Progenitor cell of endocrine pancreas (in vitro differentiated cells): ENCODE measurements around the gene CALN1. TPM values are rescaled to one million over a fixed set of nuclear protein-coding genes. Genes with fewer than 3 reads are reported as not detected.
"Not testable (repeated sequence)": the region's sequence is repeated elsewhere in the genome, so short reads cannot be mapped to it uniquely, and the experiment has no call there.

Source experiments
- DNase-seq: peaks from one replicate; pipeline ENCODE4 v3.0.0; 2021; ENCODE audit warnings: low spot score; ENCODE audit not compliant: unreplicated experiment
- H3K27ac Mint-ChIP-seq: 2 replicates; pipeline ENCODE4 v1.8.0; 2021; ENCODE audit warnings: mild to moderate bottlenecking, moderate library complexity, mixed read lengths
- H3K27me3 Mint-ChIP-seq: 2 replicates; pipeline ENCODE4 v1.8.0; 2021; ENCODE audit warnings: mixed read lengths
- H3K36me3 Mint-ChIP-seq: 2 replicates; pipeline ENCODE4 v1.8.0; 2022; ENCODE audit warnings: mixed read lengths; ENCODE audit not compliant: insufficient read depth
- H3K4me1 Mint-ChIP-seq: 2 replicates; pipeline ENCODE4 v1.8.0; 2021; ENCODE audit warnings: low read depth, mixed read lengths
- H3K4me3 Mint-ChIP-seq: 2 replicates; pipeline ENCODE4 v1.8.0; 2021; ENCODE audit warnings: low read depth, mild to moderate bottlenecking, moderate library complexity, mixed read lengths
- H3K9me3 Mint-ChIP-seq: 2 replicates; pipeline ENCODE4 v1.8.0; 2021; ENCODE audit warnings: low read depth, mixed read lengths
- CTCF ChIP-seq: fragments of 200-600 bp; sonication (generic); IDR thresholded peaks from one replicate; pipeline ENCODE4 v1.5.0; 2021; ENCODE audit warnings: antibody characterized with exemption, mild to moderate bottlenecking; ENCODE audit not compliant: unreplicated experiment
- total RNA-seq: library from RNA; stranded (reverse); gene quantifications from 2 replicates; pipeline ENCODE4 v1.2.1, GENCODE V29; 2021

CALN1 gene
- total RNA-seq, 1 donor from 2014 or later = 0.79 TPM

GRCh38 chr7:72078301-72078700 is 333.8 kb downstream of the CALN1 start:
- Mint-ChIP-seq H3K4me3 (no peak overlapping the region), H3K27ac (no peak overlapping the region), H3K27me3 (no peaks in the 10 kb centered on the region), H3K36me3 (no peaks in the 10 kb centered on the region), H3K9me3 (peaks cover 6% of the 10 kb centered on the region), H3K4me1 (peaks cover 11% of the 10 kb centered on the region)
- TF ChIP-seq CTCF = no peak
- DNase-seq = no peak

DNA sequence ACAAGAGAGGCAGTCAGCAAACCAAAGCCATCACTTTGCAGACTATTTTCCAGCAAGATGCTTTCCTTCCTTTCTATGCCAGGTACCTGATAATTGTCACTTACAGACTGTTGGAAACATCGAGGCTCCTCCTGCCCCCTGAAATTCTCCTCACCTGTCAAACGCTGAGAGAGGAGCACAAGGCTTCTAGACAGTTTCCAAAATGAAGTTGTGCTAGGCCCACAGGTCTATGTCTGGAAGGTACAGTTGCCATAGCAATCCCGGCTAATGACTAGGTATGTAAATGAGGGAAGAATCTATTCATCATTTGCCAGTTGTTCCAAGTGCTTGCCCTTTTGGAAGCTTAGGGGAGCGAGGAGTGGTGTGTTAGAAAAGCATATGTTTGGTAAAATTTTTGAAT is 334.4 kb downstream of the CALN1 start:
- Mint-ChIP-seq H3K27ac (no peak overlapping the region), H3K27me3 (no peaks in the 10 kb centered on the region), H3K9me3 (peaks cover 9% of the 10 kb centered on the region), H3K36me3 (no peaks in the 10 kb centered on the region), H3K4me1 (peaks cover 11% of the 10 kb centered on the region), H3K4me3 (no peak overlapping the region)
- DNase-seq = no peak
- TF ChIP-seq CTCF = no peak

GRCh38 chr7:72072901-72073300 is 339.2 kb downstream of the CALN1 start:
- Mint-ChIP-seq H3K27ac (no peak overlapping the region), H3K27me3 (no peaks in the 10 kb centered on the region), H3K4me1 (peaks cover 3% of the 10 kb centered on the region), H3K4me3 (no peak overlapping the region), H3K9me3 (peaks cover 20% of the 10 kb centered on the region), H3K36me3 (no peaks in the 10 kb centered on the region)
- DNase-seq = no peak
- TF ChIP-seq CTCF = no peak

GRCh38 chr7:72069263-72069662 is 342.9 kb downstream of the CALN1 start:
- Mint-ChIP-seq H3K9me3 (peaks cover 14% of the 10 kb centered on the region), H3K27ac (no peak overlapping the region), H3K4me3 (no peak overlapping the region), H3K27me3 (peaks cover 3% of the 10 kb centered on the region), H3K4me1 (no peaks in the 10 kb centered on the region), H3K36me3 (no peaks in the 10 kb centered on the region)
- DNase-seq = no peak
- TF ChIP-seq CTCF = peak; percentile 10

GRCh38 chr7:72065764-72066163 is 346.4 kb downstream of the CALN1 start:
- DNase-seq, H3K27me3 Mint-ChIP-seq, H3K4me3 Mint-ChIP-seq, H3K36me3 Mint-ChIP-seq, H3K4me1 Mint-ChIP-seq, H3K27ac Mint-ChIP-seq, H3K9me3 Mint-ChIP-seq: not testable (repeated sequence)

DNA sequence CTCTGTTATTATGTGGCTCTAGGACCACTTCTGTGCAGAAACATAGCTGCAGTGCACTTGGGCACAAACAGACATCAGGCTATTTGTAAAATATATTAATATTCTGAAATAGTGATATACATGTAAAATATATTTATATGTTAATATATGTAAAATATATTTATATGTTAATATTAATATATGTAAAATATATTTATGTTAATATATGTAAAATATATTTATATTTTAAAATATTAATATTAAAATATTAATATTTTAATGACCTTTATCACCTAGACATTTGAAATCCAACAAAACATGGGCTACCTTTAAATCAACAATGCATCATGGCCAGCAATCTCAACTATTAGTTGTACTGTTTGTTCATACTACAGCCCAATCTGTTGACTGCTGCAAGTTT is 347.2 kb downstream of the CALN1 start:
- Mint-ChIP-seq H3K27me3 (peaks cover 3% of the 10 kb centered on the region), H3K36me3 (no peaks in the 10 kb centered on the region), H3K9me3 (peaks cover 6% of the 10 kb centered on the region), H3K4me1 (no peaks in the 10 kb centered on the region), H3K4me3 (no peak overlapping the region), H3K27ac (no peak overlapping the region)
- no peak for TF ChIP-seq CTCF
- no peak for DNase-seq
